ENCODE results near the gene ZNF740. TPM values are rescaled to one million over a fixed set of nuclear protein-coding genes. Genes with fewer than 3 reads are reported as not detected.

Gene ZNF740
- total and polyA plus RNA-seq, 10 of the 15 experiments (the other 5 are each of a cell fraction or from before 2014, with no cell fraction given) = 1.4 to 33.6 (median 11.3) TPM

- ChIA-PET SMC1A (ENCODE audit: uncharacterized antibody, unreplicated experiment) (interaction anchor here (0.6 to 5.5 kb wide), 32 partner anchors 15 to 1292 kb away, joined by 3 to 62 read pairs (median 5); partner anchors contain the start of genes AAAS, CSAD, ESPL1 and ITGB7), POLR2A (interaction anchor here (0.7 to 3.4 kb wide), 6 partner anchors 19 to 126 kb away, joined by 3 to 26 read pairs (median 4); partner anchors contain the start of genes CSAD and ZNF740), RAD21 (ENCODE audit: unreplicated experiment) (interaction anchor here (0.7 to 4.8 kb wide), 20 partner anchors 12 to 184 kb away, joined by 3 to 58 read pairs (median 16); partner anchors contain the start of genes AAAS, CSAD, ESPL1 and ITGB7), CTCF (interaction anchor here (0.5 to 8.3 kb wide), 34 partner anchors 12 to 225 kb away, joined by 3 to 188 read pairs (median 7); partner anchors contain the start of genes AAAS, CSAD, ESPL1 and ITGB7)
- Histone ChIP-seq H3K4me1 (ENCODE audit: control insufficient read depth, insufficient read depth, low read length) (no peaks in the 10 kb centered on the region; the same call in 1 of the 2 replicates), H3K79me2 (ENCODE audit: control insufficient read depth, insufficient read depth, low read length) (no peaks in the 10 kb centered on the region), H3K4me2 (ENCODE audit: control insufficient read depth, insufficient read depth) (no peak overlapping the region), H3K27me3 (replicated peaks in 1 of 2; ENCODE audit: control insufficient read depth in 2 of 2, insufficient read depth in 2 of 2, low read length in 1 of 2) (no peaks in the 10 kb centered on the region), H3K27ac (ENCODE audit: control insufficient read depth, insufficient read depth) (no peak overlapping the region), H3K9me3 (replicated peaks; ENCODE audit: control insufficient read depth, insufficient read depth, low read length) (no peaks in the 10 kb centered on the region), H4K20me1 (ENCODE audit: control insufficient read depth, insufficient read depth) (no peaks in the 10 kb centered on the region), H3K36me3 (ENCODE audit: control insufficient read depth in 2 of 2, insufficient read depth in 2 of 2, low read length in 1 of 2) (no peaks in the 10 kb centered on the region), H2AFZ (ENCODE audit: control insufficient read depth, low read depth, low read length) (no peak overlapping the region), H3K9ac (ENCODE audit: control insufficient read depth, insufficient read depth, low read length) (no peak overlapping the region), H3K4me3 (no peak overlapping the region)
- intact Hi-C loops (cut with micrococcal nuclease; ENCODE audit: unreplicated experiment) (no loop called here), in situ Hi-C loops (cut with MboI) (loop anchor here (5.0 kb wide), 1 partner anchor 127 kb away; no protein-coding TSS in a partner anchor)
- FAIRE-seq (no peak), DNase-seq (ENCODE audit: low read depth, low spot score) (no peak), ATAC-seq (no peak)
- WGBS (ENCODE audit: insufficient coverage, insufficient replicate concordance, low lambda C conversion rate, missing lambda C conversion rate) = 45% methylated on average over 2 of the region's 2 CpGs
- BruUV-seq (replicated peaks) = no TSS peak
- TF ChIP-seq, protein P1, sequence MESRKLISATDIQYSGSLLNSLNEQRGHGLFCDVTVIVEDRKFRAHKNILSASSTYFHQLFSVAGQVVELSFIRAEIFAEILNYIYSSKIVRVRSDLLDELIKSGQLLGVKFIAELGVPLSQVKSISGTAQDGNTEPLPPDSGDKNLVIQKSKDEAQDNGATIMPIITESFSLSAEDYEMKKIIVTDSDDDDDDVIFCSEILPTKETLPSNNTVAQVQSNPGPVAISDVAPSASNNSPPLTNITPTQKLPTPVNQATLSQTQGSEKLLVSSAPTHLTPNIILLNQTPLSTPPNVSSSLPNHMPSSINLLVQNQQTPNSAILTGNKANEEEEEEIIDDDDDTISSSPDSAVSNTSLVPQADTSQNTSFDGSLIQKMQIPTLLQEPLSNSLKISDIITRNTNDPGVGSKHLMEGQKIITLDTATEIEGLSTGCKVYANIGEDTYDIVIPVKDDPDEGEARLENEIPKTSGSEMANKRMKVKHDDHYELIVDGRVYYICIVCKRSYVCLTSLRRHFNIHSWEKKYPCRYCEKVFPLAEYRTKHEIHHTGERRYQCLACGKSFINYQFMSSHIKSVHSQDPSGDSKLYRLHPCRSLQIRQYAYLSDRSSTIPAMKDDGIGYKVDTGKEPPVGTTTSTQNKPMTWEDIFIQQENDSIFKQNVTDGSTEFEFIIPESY (IDR thresholded peaks at IDR 0.05) = no peak
- TF ChIP-seq WRNIP1 (IDR thresholded peaks at IDR 0.05; ENCODE audit: borderline replicate concordance, low read depth, low read length) (no peak), PKNOX1 (IDR thresholded peaks at IDR 0.05) (no peak), STAT1 (conservative IDR thresholded peaks at IDR 0.05) (no peak), IKZF1 (conservative IDR thresholded peaks at IDR 0.05) (no peak), CBX5 (IDR thresholded peaks at IDR 0.05; ENCODE audit: low read depth) (no peak), NFYA (IDR thresholded peaks at IDR 0.05; ENCODE audit: borderline replicate concordance, low read depth, low read length) (no peak), PRDM15 (CRISPR knock-in tag; IDR thresholded peaks at IDR 0.05) (no peak), SP1 (IDR thresholded peaks at IDR 0.05; ENCODE audit: low read depth, low read length) (no peak), NR2C2 (IDR thresholded peaks at IDR 0.05; ENCODE audit: borderline replicate concordance, control insufficient read depth, insufficient read length, low read depth) (no peak), IKZF2 (IDR thresholded peaks at IDR 0.05) (no peak), RAD21 (IDR thresholded peaks at IDR 0.05; ENCODE audit: insufficient read depth, low read depth, low read length) (no peak), HDGF (IDR thresholded peaks at IDR 0.05) (no peak)
- TF ChIP-seq, protein P2, sequence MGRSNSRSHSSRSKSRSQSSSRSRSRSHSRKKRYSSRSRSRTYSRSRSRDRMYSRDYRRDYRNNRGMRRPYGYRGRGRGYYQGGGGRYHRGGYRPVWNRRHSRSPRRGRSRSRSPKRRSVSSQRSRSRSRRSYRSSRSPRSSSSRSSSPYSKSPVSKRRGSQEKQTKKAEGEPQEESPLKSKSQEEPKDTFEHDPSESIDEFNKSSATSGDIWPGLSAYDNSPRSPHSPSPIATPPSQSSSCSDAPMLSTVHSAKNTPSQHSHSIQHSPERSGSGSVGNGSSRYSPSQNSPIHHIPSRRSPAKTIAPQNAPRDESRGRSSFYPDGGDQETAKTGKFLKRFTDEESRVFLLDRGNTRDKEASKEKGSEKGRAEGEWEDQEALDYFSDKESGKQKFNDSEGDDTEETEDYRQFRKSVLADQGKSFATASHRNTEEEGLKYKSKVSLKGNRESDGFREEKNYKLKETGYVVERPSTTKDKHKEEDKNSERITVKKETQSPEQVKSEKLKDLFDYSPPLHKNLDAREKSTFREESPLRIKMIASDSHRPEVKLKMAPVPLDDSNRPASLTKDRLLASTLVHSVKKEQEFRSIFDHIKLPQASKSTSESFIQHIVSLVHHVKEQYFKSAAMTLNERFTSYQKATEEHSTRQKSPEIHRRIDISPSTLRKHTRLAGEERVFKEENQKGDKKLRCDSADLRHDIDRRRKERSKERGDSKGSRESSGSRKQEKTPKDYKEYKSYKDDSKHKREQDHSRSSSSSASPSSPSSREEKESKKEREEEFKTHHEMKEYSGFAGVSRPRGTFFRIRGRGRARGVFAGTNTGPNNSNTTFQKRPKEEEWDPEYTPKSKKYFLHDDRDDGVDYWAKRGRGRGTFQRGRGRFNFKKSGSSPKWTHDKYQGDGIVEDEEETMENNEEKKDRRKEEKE (IDR thresholded peaks at IDR 0.05) = no peak
These were observed 19.8 kb upstream of the ZNF740 start for GRCh38 chr12:53160673-53161072.

Measured in GM12878 (cell line).